Smooth muscle cell (in vitro differentiated cells): Measurements from ENCODE around the gene LRRC10B. TPM values are rescaled to one million over a fixed set of nuclear protein-coding genes. Genes with fewer than 3 reads are reported as not detected.

Experiments
- DNase-seq: peaks from one replicate; lab custom pipeline; 2025; ENCODE audit not compliant: unreplicated experiment; lab: John Stamatoyannopoulos, UW
- H2AFZ ChIP-seq: fragments of 200-600 bp; sonication (generic); 2 replicates; pipeline ENCODE4 v1.6.0; 2016; ENCODE audit warnings: antibody characterized with exemption, low read depth, mild to moderate bottlenecking
- H3F3A ChIP-seq: fragments of 200-600 bp; sonication (generic); 2 replicates; pipeline ENCODE4 v1.6.0; 2017; ENCODE audit warnings: antibody characterized with exemption, low read depth
- H3K27ac ChIP-seq: fragments of 200-600 bp; sonication (generic); 2 replicates; pipeline ENCODE4 v1.5.1; 2016; ENCODE audit warnings: low read depth, mild to moderate bottlenecking
- H3K27me3 ChIP-seq: fragments of 200-600 bp; sonication (generic); 2 replicates; pipeline ENCODE4 v1.6.1; 2016; ENCODE audit warnings: low read depth, mild to moderate bottlenecking
- H3K36me3 ChIP-seq: fragments of 200-600 bp; sonication (generic); 2 replicates; pipeline ENCODE4 v1.5.1; 2016; ENCODE audit warnings: low read depth
- H3K4me1 ChIP-seq: fragments of 200-600 bp; sonication (generic); 2 replicates; pipeline ENCODE4 v1.5.1; 2016; ENCODE audit warnings: low read depth
- H3K4me2 ChIP-seq: fragments of 200-600 bp; sonication (generic); 2 replicates; pipeline ENCODE4 v1.6.0; 2016; ENCODE audit warnings: mild to moderate bottlenecking
- H3K4me3 ChIP-seq: fragments of 200-600 bp; sonication (generic); 2 replicates; pipeline ENCODE4 v1.5.1; 2016; ENCODE audit warnings: mild to moderate bottlenecking
- H3K79me2 ChIP-seq: fragments of 200-600 bp; sonication (generic); 2 replicates; pipeline ENCODE4 v1.6.0; 2016; ENCODE audit warnings: low read depth, mild to moderate bottlenecking
- H3K9ac ChIP-seq: fragments of 200-600 bp; sonication (generic); 2 replicates; pipeline ENCODE4 v1.6.0; 2016; ENCODE audit warnings: low read depth
- H3K9me3 ChIP-seq: fragments of 200-600 bp; sonication (generic); replicated peaks from 2 replicates; pipeline ENCODE4 v1.5.1; 2016; ENCODE audit warnings: low read depth
- H4K20me1 ChIP-seq: fragments of 200-600 bp; sonication (generic); 2 replicates; pipeline ENCODE4 v1.6.0; 2016; ENCODE audit warnings: low read depth
- CTCF ChIP-seq: fragments of 200-600 bp; sonication (generic); IDR thresholded peaks from 2 replicates; pipeline ENCODE4 v1.5.1; 2017; ENCODE audit warnings: borderline replicate concordance, mild to moderate bottlenecking, antibody characterized with exemption; ENCODE audit not compliant: insufficient read depth, poor library complexity, severe bottlenecking
- WGBS: methylation state at CpG from one replicate; pipeline ENCODE4 v1.1.7; 2016; ENCODE audit warnings: low lambda C conversion rate; 5-methylcytosine and 5-hydroxymethylcytosine counted together
- polyA plus RNA-seq: library from polyadenylated mRNA; unstranded; fragments of >200 nt; fragmentation: Nextera tagmentation; extraction: Ambion mirVana; gene quantifications from 2 replicates; pipeline ENCODE4 v1.2.1, GENCODE V29; 2016
- total RNA-seq: library from RNA; depleted of rRNA; stranded (reverse); fragments of >200 nt; gene quantifications from 2 replicates; pipeline ENCODE4 v1.2.3, GENCODE V29; 2014

LRRC10B gene
- total and polyA plus RNA-seq, 2 experiments from 2014 or later = 0.11 to 2.2 TPM

GRCh38 chr11:61552108-61552635 is 43.6 kb downstream of the LRRC10B start:
- Histone ChIP-seq H3K9me3 (no peaks in the 10 kb centered on the region), H3K4me1 (peaks cover 26% of the 10 kb centered on the region), H3K9ac (no peak overlapping the region), H2AFZ (no peak overlapping the region), H3K36me3 (no peaks in the 10 kb centered on the region), H3F3A (no peaks in the 10 kb centered on the region), H4K20me1 (peaks cover 12% of the 10 kb centered on the region), H3K4me3 (no peak overlapping the region), H3K27me3 (peaks cover 9% of the 10 kb centered on the region), H3K27ac (no peak overlapping the region), H3K79me2 (no peaks in the 10 kb centered on the region), H3K4me2 (no peak overlapping the region)
- no peak for TF ChIP-seq CTCF
- 85% methylated on average over 9 of the region's 13 CpGs for WGBS
- DNase-seq = no peak

- no peak overlapping the region for H3K4me2 ChIP-seq
- WGBS = 68% methylated on average over 15 of the region's 15 CpGs
- no peak overlapping the region for H3K9ac ChIP-seq
- H3K36me3 ChIP-seq = no peaks in the 10 kb centered on the region
- TF ChIP-seq CTCF = no peak
- no peaks in the 10 kb centered on the region for H3K79me2 ChIP-seq
- H3F3A ChIP-seq = no peaks in the 10 kb centered on the region
- H3K9me3 ChIP-seq = no peaks in the 10 kb centered on the region
- peaks cover 12% of the 10 kb centered on the region for H4K20me1 ChIP-seq
- DNase-seq = no peak
- no peak overlapping the region for H3K27ac ChIP-seq
- H3K27me3 ChIP-seq = peaks cover 9% of the 10 kb centered on the region
- no peak overlapping the region for H3K4me3 ChIP-seq
- H2AFZ ChIP-seq = no peak overlapping the region
- peaks cover 26% of the 10 kb centered on the region for H3K4me1 ChIP-seq
Measured at GRCh38 chr11:61553373-61554171, 45.0 kb downstream of the LRRC10B start.

DNA sequence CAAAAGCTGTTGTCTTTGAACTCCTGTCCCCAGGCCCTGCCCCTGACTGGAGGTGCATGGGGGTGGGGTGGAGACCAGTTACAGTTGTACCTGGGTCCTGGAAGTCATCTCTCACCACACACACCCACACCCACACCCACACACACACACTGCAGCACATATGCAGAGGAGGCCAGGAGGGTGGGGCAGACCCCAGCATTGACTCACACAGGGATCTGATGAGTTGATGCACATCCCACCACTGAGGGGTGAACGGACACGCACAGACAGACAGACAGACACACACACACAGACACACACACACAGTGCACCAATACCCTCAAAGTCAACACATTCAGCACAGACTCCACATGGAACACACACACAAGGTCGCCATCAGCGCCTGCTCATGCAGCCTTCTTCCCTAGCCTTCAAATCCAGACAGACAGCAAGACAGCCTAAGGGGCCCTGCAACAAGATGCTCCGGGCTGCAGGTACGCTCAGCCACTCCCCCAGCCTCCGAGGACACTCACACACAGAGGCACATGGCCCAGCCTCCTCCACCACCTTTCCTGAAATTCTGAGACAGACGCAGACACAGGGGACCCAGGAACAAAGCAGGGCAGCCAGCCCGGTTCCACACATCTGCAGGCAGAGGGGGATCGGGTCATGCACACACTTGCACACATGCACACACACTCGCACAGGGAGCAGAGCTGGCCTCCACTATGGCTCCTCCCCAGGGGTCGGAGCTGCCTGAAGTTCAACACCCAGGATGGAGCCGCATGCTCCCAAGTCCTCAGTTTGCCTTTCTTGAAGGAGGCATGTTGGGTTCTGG is 45.8 kb downstream of the LRRC10B start:
- Histone ChIP-seq H3K9me3 (no peaks in the 10 kb centered on the region), H3K4me2 (no peak overlapping the region), H3K27me3 (peaks cover 9% of the 10 kb centered on the region), H3F3A (no peaks in the 10 kb centered on the region), H3K27ac (no peak overlapping the region), H3K36me3 (no peaks in the 10 kb centered on the region), H4K20me1 (peaks cover 16% of the 10 kb centered on the region), H3K4me1 (peaks cover 26% of the 10 kb centered on the region), H3K9ac (no peak overlapping the region), H3K79me2 (no peaks in the 10 kb centered on the region), H2AFZ (no peak overlapping the region), H3K4me3 (no peak overlapping the region)
- no peak for DNase-seq
- 75% methylated on average over 13 of the region's 13 CpGs for WGBS
- no peak for TF ChIP-seq CTCF
